ENCODE results near the gene SLC34A1. TPM values are rescaled to one million over a fixed set of nuclear protein-coding genes. Genes with fewer than 3 reads are reported as not detected.
"Not testable (repeated sequence)": the region's sequence is repeated elsewhere in the genome, so short reads cannot be mapped to it uniquely, and the experiment has no call there.

SLC34A1 gene
- total and polyA plus RNA-seq, 11 donors = not detected

- H3K36me3 ChIP-seq = no peaks in the 10 kb centered on the region
- ATAC-seq (no peak), DNase-seq (no peak)
- H3K4me3 ChIP-seq = no peak within 1 kb of the TSS
- H3K27me3 ChIP-seq = peaks cover 0 to 11% (median 0%) of the 10 kb centered on the region in 9 donors
- H3K4me1 ChIP-seq = peaks cover 0 to 25% (median 6%) of the 10 kb centered on the region in 12 donors
- intact Hi-C loops (cut with DNase I) = loop anchor here in 3 of 10 donors (5.0 to 10.0 kb wide), 3 partner anchors 43 to 196 kb away; partner anchors contain the start of gene B4GALT7 (in 1 of the 3)
- WGBS, 4 donors = 86 to 94% (median 88%) methylated on average over 9 of the region's 9 CpGs
- no peak for TF ChIP-seq CTCF (IDR thresholded peaks at IDR 0.05)
- TF ChIP-seq POLR2A (IDR thresholded peaks at IDR 0.05) = no peak
- no peak within 1 kb of the TSS for H3K27ac ChIP-seq
- H3K9me3 ChIP-seq = no peaks in the 10 kb centered on the region
Measured at GRCh38 chr5:177409043-177409801, 25.0 kb downstream of the SLC34A1 start, which contains the start of gene F12. Gene F12, minus strand, starts transcription at chr5:177409564. Its CDS starts 37 bp downstream, at chr5:177409527.

GRCh38 chr5:177410575-177410974 is 26.3 kb downstream of the SLC34A1 start:
- no peak for ATAC-seq
- Histone ChIP-seq H3K27ac (no peak overlapping the region), H3K36me3 (no peaks in the 10 kb centered on the region), H3K27me3 (peaks cover 0 to 3% (median 0%) of the 10 kb centered on the region in 9 donors), H3K4me3 (no peak overlapping the region), H3K4me1 (peaks cover 0 to 11% (median 0%) of the 10 kb centered on the region in 12 donors), H3K9me3 (no peaks in the 10 kb centered on the region)
- DNase-seq = no peak
- intact Hi-C loops (cut with DNase I) = no loop called here
- 84 to 97% (median 86%) methylated on average over 3 of the region's 3 CpGs for WGBS, 4 donors
- TF ChIP-seq POLR2A (IDR thresholded peaks at IDR 0.05) (no peak), CTCF (IDR thresholded peaks at IDR 0.05) (no peak)

- peak overlapping the region in 1 of 12 donors; percentile 21 for H3K27ac ChIP-seq
- WGBS, 4 donors = 86 to 91% (median 87%) methylated on average over 8 of the region's 8 CpGs
- no peak overlapping the region for H3K4me3 ChIP-seq
- H3K27me3 ChIP-seq = no peaks in the 10 kb centered on the region
- TF ChIP-seq CTCF (IDR thresholded peaks at IDR 0.05) = no peak
- TF ChIP-seq POLR2A (IDR thresholded peaks at IDR 0.05) = no peak
- intact Hi-C loops (cut with DNase I) = no loop called here
- no peak for ATAC-seq
- H3K4me1 ChIP-seq = peaks cover 0 to 16% (median 0%) of the 10 kb centered on the region in 12 donors
- no peaks in the 10 kb centered on the region for H3K9me3 ChIP-seq
- H3K36me3 ChIP-seq = no peaks in the 10 kb centered on the region
- DNase-seq = no peak
Measured at GRCh38 chr5:177412603-177413233, 28.5 kb downstream of the SLC34A1 start.

- Histone ChIP-seq H3K9me3 (no peaks in the 10 kb centered on the region), H3K4me3 (no peak overlapping the region), H3K4me1 (peaks cover 0 to 19% (median 0%) of the 10 kb centered on the region in 12 donors), H3K27ac (no peak overlapping the region), H3K36me3 (no peaks in the 10 kb centered on the region), H3K27me3 (no peaks in the 10 kb centered on the region)
- WGBS, 4 donors = 80 to 88% (median 82%) methylated on average over 3 of the region's 3 CpGs
- TF ChIP-seq POLR2A (IDR thresholded peaks at IDR 0.05) (no peak), CTCF (IDR thresholded peaks at IDR 0.05) (no peak)
- no peak for ATAC-seq
- intact Hi-C loops (cut with DNase I) = no loop called here
- no peak for DNase-seq
Measured at GRCh38 chr5:177414481-177414880, 30.2 kb downstream of the SLC34A1 start.

- not testable (repeated sequence) for ATAC-seq, H3K36me3 ChIP-seq, H3K27me3 ChIP-seq
Measured at GRCh38 chr5:177417081-177417480, 32.8 kb downstream of the SLC34A1 start.

More at GRCh38 chr5:177417081-177417480, 32.8 kb downstream of the SLC34A1 start:
- peaks cover 0 to 17% (median 0%) of the 10 kb centered on the region in 12 donors for H3K4me1 ChIP-seq
- 87 to 95% (median 90%) methylated on average over 6 of the region's 6 CpGs for WGBS, 4 donors
- intact Hi-C loops (cut with DNase I); H3K27ac ChIP-seq; H3K4me3 ChIP-seq; H3K9me3 ChIP-seq; DNase-seq: not testable (repeated sequence)
